ENCODE measurements around the gene CTDSP2. TPM values are rescaled to one million over a fixed set of nuclear protein-coding genes. Genes with fewer than 3 reads are reported as not detected.
"Not testable (repeated sequence)": the region's sequence is repeated elsewhere in the genome, so short reads cannot be mapped to it uniquely, and the experiment has no call there.

Gene CTDSP2
- total and polyA plus RNA-seq, 8 donors = 28.4 to 152 (median 73.9) TPM

GRCh38 chr12:57851552-57851951, 5.0 kb upstream of the CTDSP2 start:
- Histone ChIP-seq H3K4me3 (no peak overlapping the region), H3K9me3 (no peaks in the 10 kb centered on the region), H3K36me3 (no peaks in the 10 kb centered on the region), H3K27ac (peak overlapping the region in 4 of 5 donors; percentile 69 to 87 (median 80)), H3K27me3 (peaks cover 0 to 13% (median 0%) of the 10 kb centered on the region in 3 donors), H3K4me1 (peaks cover 12 to 54% (median 26%) of the 10 kb centered on the region in 4 donors)
- DNase-seq = no peak
- 84 to 95% (median 88%) methylated on average over 1 of the region's 1 CpG for WGBS, 5 donors
- intact Hi-C loops (cut with DNase I; ENCODE audit: low total_unique reads) = no loop called here
- TF ChIP-seq, protein P1, sequence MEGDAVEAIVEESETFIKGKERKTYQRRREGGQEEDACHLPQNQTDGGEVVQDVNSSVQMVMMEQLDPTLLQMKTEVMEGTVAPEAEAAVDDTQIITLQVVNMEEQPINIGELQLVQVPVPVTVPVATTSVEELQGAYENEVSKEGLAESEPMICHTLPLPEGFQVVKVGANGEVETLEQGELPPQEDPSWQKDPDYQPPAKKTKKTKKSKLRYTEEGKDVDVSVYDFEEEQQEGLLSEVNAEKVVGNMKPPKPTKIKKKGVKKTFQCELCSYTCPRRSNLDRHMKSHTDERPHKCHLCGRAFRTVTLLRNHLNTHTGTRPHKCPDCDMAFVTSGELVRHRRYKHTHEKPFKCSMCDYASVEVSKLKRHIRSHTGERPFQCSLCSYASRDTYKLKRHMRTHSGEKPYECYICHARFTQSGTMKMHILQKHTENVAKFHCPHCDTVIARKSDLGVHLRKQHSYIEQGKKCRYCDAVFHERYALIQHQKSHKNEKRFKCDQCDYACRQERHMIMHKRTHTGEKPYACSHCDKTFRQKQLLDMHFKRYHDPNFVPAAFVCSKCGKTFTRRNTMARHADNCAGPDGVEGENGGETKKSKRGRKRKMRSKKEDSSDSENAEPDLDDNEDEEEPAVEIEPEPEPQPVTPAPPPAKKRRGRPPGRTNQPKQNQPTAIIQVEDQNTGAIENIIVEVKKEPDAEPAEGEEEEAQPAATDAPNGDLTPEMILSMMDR (IDR thresholded peaks at IDR 0.05) = no peak
- TF ChIP-seq EP300 (IDR thresholded peaks at IDR 0.05) (no peak), POLR2A (IDR thresholded peaks at IDR 0.05) (no peak), POLR2AphosphoS5 (IDR thresholded peaks at IDR 0.05) (no peak)

DNA sequence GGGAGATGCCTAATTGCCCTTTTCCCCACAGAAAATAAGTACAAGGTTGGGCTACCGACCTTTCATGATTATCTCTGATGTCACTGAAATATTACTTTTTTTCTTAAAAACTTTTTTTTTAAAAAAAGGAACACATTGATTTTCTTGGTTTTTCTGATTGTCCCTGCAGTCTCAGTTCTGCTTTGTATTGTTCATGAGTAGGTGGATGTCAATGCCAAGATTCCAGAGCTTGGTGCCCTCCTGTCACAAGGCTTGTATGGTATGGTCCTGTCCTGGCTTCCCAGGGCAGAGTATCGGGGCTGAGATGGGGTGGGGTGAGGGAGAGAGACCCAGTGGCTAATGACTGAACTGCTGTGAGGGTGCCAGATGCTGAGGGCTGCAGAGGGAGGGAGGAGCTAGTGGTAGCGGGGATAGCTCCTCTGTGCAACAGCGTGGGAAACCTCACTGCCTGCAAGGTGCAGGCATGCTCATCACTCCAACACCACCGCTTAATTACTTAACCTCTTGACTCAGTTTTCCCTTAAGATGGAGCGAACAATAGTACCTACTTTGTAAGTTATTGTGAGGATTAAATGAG, 4.4 kb upstream of the CTDSP2 start:
- Histone ChIP-seq H3K36me3 (no peaks in the 10 kb centered on the region), H3K27me3 (peaks cover 0 to 13% (median 0%) of the 10 kb centered on the region in 3 donors), H3K27ac (peak overlapping the region in 2 of 5 donors; percentile 23 to 87), H3K4me3 (no peak overlapping the region), H3K4me1 (peaks cover 12 to 54% (median 26%) of the 10 kb centered on the region in 4 donors), H3K9me3 (no peaks in the 10 kb centered on the region)
- DNase-seq = peak in 1 of 2 donors; percentile 60
- intact Hi-C loops (cut with DNase I; ENCODE audit: low total_unique reads) = no loop called here
- 41 to 70% (median 67%) methylated on average over 6 of the region's 6 CpGs for WGBS, 5 donors
- TF ChIP-seq, protein P1 (IDR thresholded peaks at IDR 0.05) = no peak
- TF ChIP-seq EP300 (IDR thresholded peaks at IDR 0.05) (no peak), POLR2AphosphoS5 (IDR thresholded peaks at IDR 0.05) (no peak), POLR2A (IDR thresholded peaks at IDR 0.05) (no peak)

GRCh38 chr12:57849447-57849846, 2.9 kb upstream of the CTDSP2 start:
- DNase-seq; intact Hi-C loops (cut with DNase I; ENCODE audit: low total_unique reads); H3K4me3 ChIP-seq; H3K36me3 ChIP-seq; H3K9me3 ChIP-seq: not testable (repeated sequence)
- H3K27ac ChIP-seq = peak overlapping the region in 1 of 5 donors; percentile 87
- WGBS, 5 donors = 89 to 98% (median 97%) methylated on average over 3 of the region's 3 CpGs
- H3K27me3 ChIP-seq = peaks cover 0 to 13% (median 0%) of the 10 kb centered on the region in 3 donors
- peaks cover 13 to 57% (median 29%) of the 10 kb centered on the region in 4 donors for H3K4me1 ChIP-seq

- 90 to 97% (median 94%) methylated on average over 2 of the region's 2 CpGs for WGBS, 5 donors
- H3K9me3 ChIP-seq = no peaks in the 10 kb centered on the region
- peaks cover 0 to 13% (median 0%) of the 10 kb centered on the region in 3 donors for H3K27me3 ChIP-seq
These were observed 2.5 kb upstream of the CTDSP2 start for GRCh38 chr12:57849035-57849434.

More at GRCh38 chr12:57849035-57849434, 2.5 kb upstream of the CTDSP2 start:
- Histone ChIP-seq H3K27ac (no peak overlapping the region), H3K4me1 (peaks cover 17 to 57% (median 33%) of the 10 kb centered on the region in 4 donors), H3K36me3 (no peaks in the 10 kb centered on the region), H3K4me3 (no peak overlapping the region)
- no peak for DNase-seq
- intact Hi-C loops (cut with DNase I; ENCODE audit: low total_unique reads) = no loop called here
- TF ChIP-seq POLR2A (IDR thresholded peaks at IDR 0.05) (no peak), POLR2AphosphoS5 (IDR thresholded peaks at IDR 0.05) (no peak), EP300 (IDR thresholded peaks at IDR 0.05) (no peak)
- TF ChIP-seq, protein P1 (IDR thresholded peaks at IDR 0.05) = no peak

All from stomach (tissue), 9 donors.